ENCODE measurements around the gene CTNND2.

Gene CTNND2

GRCh38 chr5:11305245-11305644 is 599.0 kb downstream of the CTNND2 start:
- Histone ChIP-seq H3K27me3 (ENCODE audit: insufficient read depth, insufficient read length) (no peaks in the 10 kb centered on the region), H3K36me3 (ENCODE audit: insufficient read depth, insufficient read length, low read length) (no peaks in the 10 kb centered on the region), H3K4me3 (ENCODE audit: insufficient read length, low read depth) (no peak overlapping the region), H3K9me3 (ENCODE audit: insufficient read depth, low read length) (no peaks in the 10 kb centered on the region), H3K4me1 (ENCODE audit: insufficient read depth, insufficient read length) (no peaks in the 10 kb centered on the region), H3K9ac (ENCODE audit: insufficient read length, low read depth) (no peak overlapping the region)
- TF ChIP-seq ZNF274 (IDR thresholded peaks at IDR 0.05; ENCODE audit: low read depth, low read length) (no peak), YY1 (IDR thresholded peaks at IDR 0.05; ENCODE audit: insufficient read depth, insufficient read length) (no peak), SUZ12 (IDR thresholded peaks at IDR 0.05; ENCODE audit: extremely low read depth, insufficient read depth, insufficient read length) (no peak)
- DNase-seq (ENCODE audit: low read depth, low spot score), result no peak

- Histone ChIP-seq H3K27me3 (ENCODE audit: insufficient read depth, insufficient read length) (no peaks in the 10 kb centered on the region), H3K36me3 (ENCODE audit: insufficient read depth, insufficient read length, low read length) (no peaks in the 10 kb centered on the region), H3K4me1 (ENCODE audit: insufficient read depth, insufficient read length) (no peaks in the 10 kb centered on the region), H3K4me3 (ENCODE audit: insufficient read length, low read depth) (no peak overlapping the region), H3K9me3 (ENCODE audit: insufficient read depth, low read length) (no peaks in the 10 kb centered on the region), H3K9ac (ENCODE audit: insufficient read length, low read depth) (no peak overlapping the region)
- TF ChIP-seq SUZ12 (IDR thresholded peaks at IDR 0.05; ENCODE audit: extremely low read depth, insufficient read depth, insufficient read length) (no peak), YY1 (IDR thresholded peaks at IDR 0.05; ENCODE audit: insufficient read depth, insufficient read length) (no peak), ZNF274 (IDR thresholded peaks at IDR 0.05; ENCODE audit: low read depth, low read length) (no peak)
- DNase-seq (ENCODE audit: low read depth, low spot score), result no peak
These were observed 599.6 kb downstream of the CTNND2 start for GRCh38 chr5:11304641-11305040.

DNA sequence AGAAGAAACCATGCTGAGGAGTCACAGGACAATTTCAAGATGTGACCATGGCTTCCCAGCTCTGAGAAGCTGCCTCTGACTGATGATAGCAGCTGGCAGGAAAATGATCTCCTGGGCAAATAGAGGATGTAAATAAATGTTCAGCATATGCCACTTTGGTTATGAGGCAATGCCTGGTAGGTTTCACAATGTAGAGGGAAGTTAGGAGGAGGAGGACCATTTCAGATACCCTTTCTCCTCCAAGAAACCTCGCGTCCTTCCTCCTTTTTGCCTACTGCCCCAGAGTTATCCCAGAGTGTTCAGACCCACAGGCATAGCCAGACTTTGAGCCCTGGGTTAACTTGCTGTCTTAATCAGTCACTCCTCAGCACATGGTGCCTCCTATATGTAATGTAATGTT is 601.6 kb downstream of the CTNND2 start:
- Histone ChIP-seq H3K9ac (ENCODE audit: insufficient read length, low read depth) (no peak overlapping the region), H3K4me3 (ENCODE audit: insufficient read length, low read depth) (no peak overlapping the region), H3K36me3 (ENCODE audit: insufficient read depth, insufficient read length, low read length) (no peaks in the 10 kb centered on the region), H3K27me3 (ENCODE audit: insufficient read depth, insufficient read length) (no peaks in the 10 kb centered on the region), H3K9me3 (ENCODE audit: insufficient read depth, low read length) (no peaks in the 10 kb centered on the region), H3K4me1 (ENCODE audit: insufficient read depth, insufficient read length) (no peaks in the 10 kb centered on the region)
- TF ChIP-seq SUZ12 (IDR thresholded peaks at IDR 0.05; ENCODE audit: extremely low read depth, insufficient read depth, insufficient read length), result no peak
- TF ChIP-seq YY1 (IDR thresholded peaks at IDR 0.05; ENCODE audit: insufficient read depth, insufficient read length), result no peak
- no peak for TF ChIP-seq ZNF274 (IDR thresholded peaks at IDR 0.05; ENCODE audit: low read depth, low read length)
- no peak for DNase-seq (ENCODE audit: low read depth, low spot score)

DNA sequence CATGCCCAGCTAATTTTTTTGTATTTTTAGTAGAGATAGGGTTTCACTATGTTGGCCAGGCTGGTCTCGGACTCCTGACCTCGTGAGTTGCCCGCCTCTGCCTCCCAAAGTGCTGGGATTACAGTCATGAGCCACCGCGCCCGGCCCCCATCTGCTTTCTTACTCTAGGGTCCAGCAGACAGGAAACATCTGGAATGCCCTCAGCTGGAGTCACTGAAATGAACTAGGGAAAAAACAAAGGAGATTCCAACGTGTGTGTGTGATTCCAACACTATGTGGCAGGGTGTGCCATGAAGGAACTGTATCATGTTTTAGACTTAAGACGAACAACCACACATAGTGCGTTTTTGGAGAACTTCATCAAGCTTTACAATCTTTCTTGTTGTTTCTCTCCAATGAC is 603.1 kb downstream of the CTNND2 start:
- H3K4me1 ChIP-seq (ENCODE audit: insufficient read depth, insufficient read length), result no peaks in the 10 kb centered on the region
- H3K9me3 ChIP-seq (ENCODE audit: insufficient read depth, low read length), result no peaks in the 10 kb centered on the region
- H3K9ac ChIP-seq (ENCODE audit: insufficient read length, low read depth), result no peak overlapping the region
- no peaks in the 10 kb centered on the region for H3K36me3 ChIP-seq (ENCODE audit: insufficient read depth, insufficient read length, low read length)
- no peak overlapping the region for H3K4me3 ChIP-seq (ENCODE audit: insufficient read length, low read depth)
- DNase-seq (ENCODE audit: low read depth, low spot score), result no peak
- H3K27me3 ChIP-seq (ENCODE audit: insufficient read depth, insufficient read length), result no peaks in the 10 kb centered on the region
- no peak for TF ChIP-seq ZNF274 (IDR thresholded peaks at IDR 0.05; ENCODE audit: low read depth, low read length)
- TF ChIP-seq YY1 (IDR thresholded peaks at IDR 0.05; ENCODE audit: insufficient read depth, insufficient read length), result no peak
- TF ChIP-seq SUZ12 (IDR thresholded peaks at IDR 0.05; ENCODE audit: extremely low read depth, insufficient read depth, insufficient read length), result no peak

DNA sequence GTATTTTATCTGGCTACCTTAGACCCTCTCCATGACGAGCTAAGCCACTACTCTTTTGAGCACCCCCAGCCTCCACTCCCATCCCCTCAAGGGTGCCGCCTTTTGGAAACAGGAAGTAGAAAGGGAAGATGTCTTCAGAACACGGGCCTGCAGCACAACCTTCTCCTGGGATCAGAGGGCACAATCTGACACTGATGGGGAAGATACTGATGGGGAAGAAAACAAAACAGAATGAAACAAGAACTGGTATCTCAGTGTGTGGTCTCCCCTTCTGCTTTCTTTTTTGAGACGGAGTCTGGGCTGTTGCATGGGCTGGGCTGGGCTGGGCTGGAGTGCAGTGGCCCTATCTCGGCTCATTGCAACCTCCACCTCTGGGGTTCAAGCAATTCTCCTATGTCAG is 603.5 kb downstream of the CTNND2 start:
- no peak for DNase-seq (ENCODE audit: low read depth, low spot score)
- H3K27me3 ChIP-seq (ENCODE audit: insufficient read depth, insufficient read length), result no peaks in the 10 kb centered on the region
- no peaks in the 10 kb centered on the region for H3K4me1 ChIP-seq (ENCODE audit: insufficient read depth, insufficient read length)
- TF ChIP-seq YY1 (IDR thresholded peaks at IDR 0.05; ENCODE audit: insufficient read depth, insufficient read length), result no peak
- TF ChIP-seq ZNF274 (IDR thresholded peaks at IDR 0.05; ENCODE audit: low read depth, low read length), result no peak
- no peak for TF ChIP-seq SUZ12 (IDR thresholded peaks at IDR 0.05; ENCODE audit: extremely low read depth, insufficient read depth, insufficient read length)
- no peak overlapping the region for H3K4me3 ChIP-seq (ENCODE audit: insufficient read length, low read depth)
- no peaks in the 10 kb centered on the region for H3K36me3 ChIP-seq (ENCODE audit: insufficient read depth, insufficient read length, low read length)
- H3K9me3 ChIP-seq (ENCODE audit: insufficient read depth, low read length), result no peaks in the 10 kb centered on the region
- H3K9ac ChIP-seq (ENCODE audit: insufficient read length, low read depth), result no peak overlapping the region

- TF ChIP-seq YY1 (IDR thresholded peaks at IDR 0.05; ENCODE audit: insufficient read depth, insufficient read length) (no peak), SUZ12 (IDR thresholded peaks at IDR 0.05; ENCODE audit: extremely low read depth, insufficient read depth, insufficient read length) (no peak), ZNF274 (IDR thresholded peaks at IDR 0.05; ENCODE audit: low read depth, low read length) (no peak)
- Histone ChIP-seq H3K9me3 (ENCODE audit: insufficient read depth, low read length) (no peaks in the 10 kb centered on the region), H3K4me1 (ENCODE audit: insufficient read depth, insufficient read length) (no peaks in the 10 kb centered on the region), H3K9ac (ENCODE audit: insufficient read length, low read depth) (no peak overlapping the region), H3K4me3 (ENCODE audit: insufficient read length, low read depth) (no peak overlapping the region), H3K27me3 (ENCODE audit: insufficient read depth, insufficient read length) (no peaks in the 10 kb centered on the region), H3K36me3 (ENCODE audit: insufficient read depth, insufficient read length, low read length) (no peaks in the 10 kb centered on the region)
- DNase-seq (ENCODE audit: low read depth, low spot score), result no peak
These were observed 605.4 kb downstream of the CTNND2 start for GRCh38 chr5:11298877-11299276.

- Histone ChIP-seq H3K9ac (ENCODE audit: insufficient read length, low read depth) (no peak overlapping the region), H3K4me3 (ENCODE audit: insufficient read length, low read depth) (no peak overlapping the region), H3K27me3 (ENCODE audit: insufficient read depth, insufficient read length) (no peaks in the 10 kb centered on the region), H3K9me3 (ENCODE audit: insufficient read depth, low read length) (no peaks in the 10 kb centered on the region), H3K36me3 (ENCODE audit: insufficient read depth, insufficient read length, low read length) (no peaks in the 10 kb centered on the region), H3K4me1 (ENCODE audit: insufficient read depth, insufficient read length) (no peaks in the 10 kb centered on the region)
- no peak for TF ChIP-seq YY1 (IDR thresholded peaks at IDR 0.05; ENCODE audit: insufficient read depth, insufficient read length)
- no peak for TF ChIP-seq ZNF274 (IDR thresholded peaks at IDR 0.05; ENCODE audit: low read depth, low read length)
- TF ChIP-seq SUZ12 (IDR thresholded peaks at IDR 0.05; ENCODE audit: extremely low read depth, insufficient read depth, insufficient read length), result no peak
- DNase-seq (ENCODE audit: low read depth, low spot score), result no peak
These were observed 610.7 kb downstream of the CTNND2 start for GRCh38 chr5:11293523-11293922.
